ENCODE measurements around the gene PDIA2.
"Not testable (repeated sequence)": the region's sequence is repeated elsewhere in the genome, so short reads cannot be mapped to it uniquely, and the experiment has no call there.

The PDIA2 gene

DNA sequence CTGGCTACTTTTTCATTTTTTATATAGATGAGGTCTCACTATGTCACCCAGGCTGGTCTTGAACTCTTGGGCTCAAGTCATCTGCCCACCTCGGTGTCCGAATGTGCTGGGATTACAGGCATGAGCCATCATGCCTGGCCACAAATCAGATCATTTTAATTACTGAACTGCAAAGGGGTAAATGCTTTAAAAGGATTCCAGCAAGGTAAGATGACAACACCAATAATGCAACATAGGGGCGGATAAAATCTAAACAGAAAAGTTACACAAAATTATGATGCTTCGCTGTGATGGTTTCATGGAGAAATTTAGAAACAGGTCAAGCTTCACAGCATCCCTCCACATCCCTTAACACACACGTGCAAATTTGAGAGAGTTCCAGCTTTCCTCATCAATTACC is 37.2 kb downstream of the PDIA2 start:
- no peak overlapping the region for H3K27ac ChIP-seq
- TF ChIP-seq ZFX (IDR thresholded peaks at IDR 0.05), result no peak
- TF ChIP-seq, protein P1, sequence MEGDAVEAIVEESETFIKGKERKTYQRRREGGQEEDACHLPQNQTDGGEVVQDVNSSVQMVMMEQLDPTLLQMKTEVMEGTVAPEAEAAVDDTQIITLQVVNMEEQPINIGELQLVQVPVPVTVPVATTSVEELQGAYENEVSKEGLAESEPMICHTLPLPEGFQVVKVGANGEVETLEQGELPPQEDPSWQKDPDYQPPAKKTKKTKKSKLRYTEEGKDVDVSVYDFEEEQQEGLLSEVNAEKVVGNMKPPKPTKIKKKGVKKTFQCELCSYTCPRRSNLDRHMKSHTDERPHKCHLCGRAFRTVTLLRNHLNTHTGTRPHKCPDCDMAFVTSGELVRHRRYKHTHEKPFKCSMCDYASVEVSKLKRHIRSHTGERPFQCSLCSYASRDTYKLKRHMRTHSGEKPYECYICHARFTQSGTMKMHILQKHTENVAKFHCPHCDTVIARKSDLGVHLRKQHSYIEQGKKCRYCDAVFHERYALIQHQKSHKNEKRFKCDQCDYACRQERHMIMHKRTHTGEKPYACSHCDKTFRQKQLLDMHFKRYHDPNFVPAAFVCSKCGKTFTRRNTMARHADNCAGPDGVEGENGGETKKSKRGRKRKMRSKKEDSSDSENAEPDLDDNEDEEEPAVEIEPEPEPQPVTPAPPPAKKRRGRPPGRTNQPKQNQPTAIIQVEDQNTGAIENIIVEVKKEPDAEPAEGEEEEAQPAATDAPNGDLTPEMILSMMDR (conservative IDR thresholded peaks at IDR 0.05), result no peak

GRCh38 chr16:321532-321931 is 38.6 kb downstream of the PDIA2 start:
- H3K27ac ChIP-seq, result no peak overlapping the region
- TF ChIP-seq, protein P1 (conservative IDR thresholded peaks at IDR 0.05), result no peak
- no peak for TF ChIP-seq ZFX (IDR thresholded peaks at IDR 0.05)

DNA sequence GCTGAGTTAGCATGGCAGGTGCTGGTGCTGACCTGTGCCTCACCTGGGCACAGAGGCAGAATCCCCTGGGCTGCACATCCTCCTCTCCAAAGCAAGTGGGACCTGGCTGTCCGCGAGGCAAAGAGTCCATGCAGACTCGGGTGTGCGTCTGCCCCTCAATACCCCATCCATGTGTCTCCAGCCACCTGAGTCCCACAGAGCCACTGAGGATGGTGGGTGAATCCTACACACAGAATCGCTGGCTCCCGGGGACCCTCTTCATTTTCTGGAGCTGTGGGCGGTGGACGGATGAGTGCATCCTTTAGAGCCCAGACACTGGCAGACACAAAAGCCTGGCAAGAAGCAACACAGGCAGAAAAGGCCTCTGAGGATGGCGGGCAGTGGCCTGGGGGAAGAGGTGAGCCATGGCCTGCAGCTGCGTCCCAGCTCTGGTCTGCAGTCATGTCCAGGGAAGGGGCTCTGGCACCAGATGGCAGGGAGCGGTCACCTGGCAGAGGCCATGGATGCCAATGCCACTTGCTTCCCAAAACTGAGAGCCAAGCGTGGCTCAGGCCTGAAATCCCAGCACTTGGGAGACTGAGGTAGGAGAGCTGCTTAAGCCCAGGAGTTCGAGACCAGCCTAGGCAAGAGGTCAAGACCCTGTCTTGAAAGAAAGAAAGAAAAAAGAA is 39.6 kb downstream of the PDIA2 start:
- TF ChIP-seq, protein P1 (conservative IDR thresholded peaks at IDR 0.05), result no peak
- TF ChIP-seq ZFX (IDR thresholded peaks at IDR 0.05), result no peak
- no peak overlapping the region for H3K27ac ChIP-seq

GRCh38 chr16:324201-324450 is 41.2 kb downstream of the PDIA2 start:
- TF ChIP-seq, protein P1 (conservative IDR thresholded peaks at IDR 0.05), result no peak
- no peak for TF ChIP-seq ZFX (IDR thresholded peaks at IDR 0.05)
- H3K27ac ChIP-seq, result no peak overlapping the region

GRCh38 chr16:324451-325334 is 41.7 kb downstream of the PDIA2 start:
- TF ChIP-seq ZFX (IDR thresholded peaks at IDR 0.05), result no peak
- TF ChIP-seq, protein P1 (conservative IDR thresholded peaks at IDR 0.05), result no peak
- H3K27ac ChIP-seq, result no peak overlapping the region

DNA sequence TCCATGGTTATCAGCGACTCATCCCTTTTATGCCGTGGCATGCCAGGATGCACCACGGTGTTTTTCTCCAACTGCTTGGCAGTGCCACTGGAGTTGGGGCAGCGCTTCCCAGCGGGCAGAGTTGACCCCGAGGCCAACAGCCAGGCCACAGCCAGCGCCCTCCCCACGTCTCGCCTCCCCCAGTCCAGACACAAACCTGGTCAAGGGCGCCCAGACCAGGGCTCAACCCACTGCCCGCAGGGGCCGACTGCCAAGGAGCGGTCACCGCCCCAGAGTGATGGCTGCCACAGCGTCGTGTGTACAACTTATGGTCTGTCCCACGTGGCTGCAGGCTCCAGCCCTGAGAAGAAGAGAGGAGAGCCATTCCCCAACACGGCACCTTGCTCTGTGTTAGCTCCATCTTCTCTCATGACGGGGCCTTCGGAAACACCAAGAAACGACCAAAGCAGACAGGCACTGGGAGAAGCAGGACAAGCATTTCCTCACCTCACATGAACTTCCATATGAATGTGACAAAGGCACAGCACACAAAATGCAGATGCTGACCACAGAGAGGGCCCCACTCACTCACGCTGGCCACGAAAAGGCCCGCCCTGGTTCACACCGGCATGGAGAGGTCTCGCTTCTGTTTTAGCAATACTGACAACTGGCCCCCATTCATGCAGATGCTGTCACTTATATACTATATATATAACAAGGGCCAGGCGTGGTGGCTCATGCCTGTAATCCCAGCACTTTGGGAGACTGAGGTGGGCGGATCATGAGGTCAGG is 42.6 kb downstream of the PDIA2 start:
- no peak for TF ChIP-seq ZFX (IDR thresholded peaks at IDR 0.05)
- TF ChIP-seq, protein P1 (conservative IDR thresholded peaks at IDR 0.05), result no peak
- no peak overlapping the region for H3K27ac ChIP-seq

DNA sequence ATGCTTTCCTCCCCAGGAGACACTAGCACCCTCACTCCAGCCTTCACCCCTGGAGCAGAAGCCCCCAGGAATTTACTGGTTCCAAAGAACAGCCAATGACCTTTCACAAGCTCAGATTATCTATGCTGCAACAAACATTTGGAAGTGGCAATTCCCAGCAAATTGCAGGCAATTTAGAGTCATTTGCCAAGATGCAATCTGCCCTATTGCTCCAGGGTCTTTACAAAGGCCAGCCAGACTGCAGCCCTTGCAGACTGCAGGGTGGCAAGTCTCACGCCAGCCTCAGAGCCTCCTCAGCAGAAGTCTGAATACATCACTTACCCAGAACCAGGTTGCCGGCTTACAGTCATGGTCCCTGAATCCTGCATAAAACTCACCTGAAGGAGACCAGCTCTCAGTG is 47.8 kb downstream of the PDIA2 start:
- TF ChIP-seq, protein P1 (conservative IDR thresholded peaks at IDR 0.05), result no peak
- TF ChIP-seq ZFX (IDR thresholded peaks at IDR 0.05), result no peak
- H3K27ac ChIP-seq, result no peak overlapping the region

GRCh38 chr16:331181-331814 is 48.3 kb downstream of the PDIA2 start:
- H3K27ac ChIP-seq, result not testable (repeated sequence)
